Measurements from ENCODE around the gene RIPOR3.
"Not testable (repeated sequence)": the region's sequence is repeated elsewhere in the genome, so short reads cannot be mapped to it uniquely, and the experiment has no call there.

The RIPOR3 gene

DNA sequence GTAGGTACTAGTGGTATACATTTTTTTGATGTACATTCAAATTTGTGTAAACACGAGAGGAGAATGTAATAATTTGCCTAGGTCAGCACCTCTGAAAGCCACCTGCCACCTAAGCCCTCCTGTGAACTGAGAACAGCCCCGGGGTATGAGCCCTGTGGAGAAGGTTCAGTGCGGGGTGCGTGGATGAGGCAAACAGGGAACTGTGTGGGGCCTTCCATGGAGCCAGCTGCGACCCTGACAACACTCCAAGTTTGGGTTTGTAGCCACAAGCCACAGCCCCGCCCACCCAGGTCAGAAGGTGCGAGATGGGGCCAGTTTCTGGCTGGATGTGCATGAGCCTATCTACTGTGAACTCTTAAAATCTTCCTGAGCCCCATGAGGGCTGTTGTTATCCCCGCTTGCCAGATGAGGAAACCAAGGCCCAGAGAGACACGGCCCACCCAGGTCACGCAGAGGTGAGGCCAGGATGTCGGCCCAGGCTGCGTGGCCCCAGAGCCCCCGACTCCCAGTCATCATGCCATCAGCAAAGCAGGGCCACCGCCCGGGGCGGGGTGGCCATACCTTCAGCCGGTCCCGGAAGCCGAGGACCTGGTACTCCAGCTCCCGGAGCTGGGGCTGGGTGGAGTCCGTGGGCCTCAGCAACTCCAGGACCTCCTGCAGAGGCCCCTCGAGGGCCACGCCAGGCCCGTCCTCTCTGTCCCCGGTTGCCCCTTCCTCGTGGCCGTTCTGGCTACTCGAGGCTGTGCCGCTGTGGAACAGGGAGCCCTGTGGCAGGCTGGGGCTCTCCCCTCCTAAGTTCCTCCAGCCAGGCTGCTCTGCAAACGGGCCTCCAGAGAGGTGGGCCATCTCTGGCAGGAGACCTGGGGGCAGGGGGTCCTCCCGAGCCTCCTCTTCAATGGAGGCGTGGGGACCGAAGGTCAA, 89.6 kb downstream of the RIPOR3 start:
- DNase-seq: no peak

DNA sequence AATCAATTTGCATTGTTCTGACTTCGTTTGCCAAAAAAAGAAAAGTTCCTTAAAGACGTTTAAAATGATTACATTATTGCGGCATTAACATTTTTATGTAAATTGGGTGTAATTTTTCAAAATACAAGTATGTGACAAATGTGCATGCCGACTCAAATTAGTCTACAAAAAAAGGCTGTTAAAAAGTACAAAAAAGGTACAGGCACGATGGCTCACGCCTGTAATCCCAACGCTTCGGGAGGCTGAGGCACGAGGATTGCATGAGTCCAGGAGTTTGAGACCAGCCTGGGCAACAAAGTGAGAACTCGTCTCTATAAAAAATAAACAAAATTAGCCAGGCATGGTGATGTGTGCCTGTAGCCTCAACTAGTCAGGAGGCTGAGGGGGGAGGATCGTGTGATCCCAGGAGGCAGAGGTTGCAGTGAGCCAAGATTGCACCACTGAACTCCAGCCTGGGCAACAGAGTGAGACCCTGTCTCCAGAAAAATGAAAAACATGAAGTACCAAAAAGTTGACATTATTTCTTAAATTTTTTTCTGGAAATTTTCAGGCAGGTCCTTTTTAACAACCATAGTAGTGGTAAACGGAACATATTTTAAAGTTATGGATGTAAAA, 91.0 kb downstream of the RIPOR3 start:
- DNase-seq: no peak

DNA sequence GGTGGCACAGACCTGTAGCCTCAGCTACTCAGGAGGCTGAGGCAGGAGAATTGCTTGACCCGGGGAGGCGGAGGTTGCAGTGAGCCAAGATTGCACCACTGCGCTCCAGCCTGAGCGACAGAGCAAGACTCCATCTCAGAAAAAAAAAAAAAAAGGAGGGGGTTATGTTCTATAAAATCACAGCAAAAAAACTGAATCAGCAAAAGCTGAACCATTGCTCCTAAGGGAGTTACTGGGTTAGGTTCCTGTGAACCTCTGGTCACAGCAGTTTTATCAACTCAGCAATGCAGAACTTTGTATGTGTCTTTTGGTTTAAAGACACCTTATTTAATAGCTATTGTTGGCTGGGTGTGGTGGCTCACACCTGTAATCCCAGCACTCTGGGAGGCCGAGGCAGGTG, 92.6 kb downstream of the RIPOR3 start:
- DNase-seq: not testable (repeated sequence)

DNA sequence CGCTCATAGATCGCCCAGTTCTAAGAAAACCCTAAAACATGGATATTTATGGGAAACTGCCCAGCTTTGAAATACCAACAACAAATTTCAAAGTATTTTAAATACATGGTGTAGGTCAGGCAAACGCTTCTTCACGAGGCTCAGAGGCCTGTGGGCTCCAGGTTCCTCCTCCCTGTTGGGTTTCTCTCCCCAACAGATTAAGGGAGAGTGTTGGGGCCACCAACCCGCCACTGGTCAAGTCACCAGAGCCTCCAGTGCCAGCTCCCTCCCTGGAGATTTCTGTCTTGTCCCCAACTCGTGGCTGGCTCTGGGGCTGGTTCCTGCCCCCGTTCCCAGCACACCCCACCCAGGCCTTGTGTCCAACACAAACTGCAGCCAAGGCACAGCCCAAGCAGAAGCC, 93.3 kb downstream of the RIPOR3 start:
- DNase-seq: no peak

DNA sequence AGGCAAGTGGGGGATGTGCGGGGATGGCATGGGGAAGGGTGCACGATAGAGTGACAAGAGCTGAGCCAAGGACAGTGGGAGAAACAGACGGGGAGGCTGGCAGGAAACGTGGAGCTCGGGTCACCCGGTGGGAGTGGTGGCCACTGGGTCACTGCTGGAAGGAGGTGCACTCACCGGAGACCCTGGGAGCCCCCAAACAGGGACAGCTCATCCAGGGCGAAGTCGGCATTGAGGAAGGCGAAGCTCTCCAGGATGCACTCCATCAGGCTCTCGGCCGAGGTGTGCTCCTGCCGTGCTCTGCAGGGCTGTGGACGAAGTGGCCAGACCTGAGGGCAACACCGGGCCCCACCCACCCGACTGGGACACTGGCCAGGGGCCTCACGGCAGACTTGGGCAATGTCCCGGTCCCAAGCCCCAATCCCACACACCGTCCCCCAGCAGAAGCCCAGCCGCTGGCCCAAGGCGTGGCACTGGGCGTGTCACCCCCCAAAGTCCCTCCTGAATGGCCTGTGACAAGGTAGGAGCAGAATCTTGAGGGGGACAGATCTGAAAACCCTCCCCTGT, 93.9 kb downstream of the RIPOR3 start:
- DNase-seq: no peak

DNA sequence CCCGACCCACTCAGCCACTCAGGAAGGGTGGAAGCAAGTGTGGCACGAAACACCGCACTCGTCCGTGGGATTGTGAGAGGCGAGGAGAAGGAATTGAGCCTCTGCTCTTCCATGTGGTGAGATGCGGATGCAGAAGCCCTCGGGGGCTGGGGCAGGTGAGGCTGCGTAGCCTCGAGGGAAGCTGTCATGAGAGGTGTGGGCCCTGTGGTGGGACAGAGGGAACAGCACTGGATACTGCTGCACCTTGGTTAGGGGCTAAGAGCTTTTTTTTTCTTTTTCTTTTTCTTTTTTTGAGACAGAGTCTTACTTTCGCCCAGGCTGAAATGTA, 94.7 kb downstream of the RIPOR3 start:
- DNase-seq: no peak

DNA sequence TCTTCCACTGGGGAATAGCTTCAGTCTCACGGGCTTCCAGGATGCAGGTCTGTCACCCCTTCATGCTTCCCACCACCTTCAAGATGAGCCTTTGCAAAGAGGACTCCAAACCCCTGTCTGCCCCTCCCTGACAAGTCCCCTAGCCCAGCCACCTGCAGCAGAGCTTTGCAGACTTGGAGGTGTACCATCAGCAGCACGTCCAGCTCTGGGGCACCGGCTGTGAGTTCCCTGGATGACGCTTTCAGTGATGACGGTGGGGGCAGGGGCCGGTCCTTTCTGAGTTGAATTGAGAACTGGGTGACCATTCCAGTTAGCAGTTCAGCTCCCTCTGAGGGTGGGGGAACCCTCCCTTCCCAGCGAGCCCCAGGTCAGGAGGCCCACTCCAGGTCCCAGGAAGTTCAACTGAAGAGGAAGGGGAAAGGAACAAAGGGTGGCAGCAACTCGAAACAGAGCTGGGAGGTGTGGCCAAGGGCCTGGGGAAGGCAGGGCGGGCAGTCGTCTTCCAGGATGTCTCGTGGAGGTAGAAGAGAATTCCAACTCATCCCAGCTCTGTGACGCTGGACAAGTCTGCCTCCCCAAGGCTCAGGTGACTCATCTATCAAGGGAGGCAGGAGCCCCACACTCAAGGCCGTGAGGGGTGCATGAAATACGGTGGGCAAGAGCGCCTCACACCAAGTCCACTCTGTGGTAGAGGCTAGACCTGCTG, 95.2 kb downstream of the RIPOR3 start:
- no peak for DNase-seq

DNA sequence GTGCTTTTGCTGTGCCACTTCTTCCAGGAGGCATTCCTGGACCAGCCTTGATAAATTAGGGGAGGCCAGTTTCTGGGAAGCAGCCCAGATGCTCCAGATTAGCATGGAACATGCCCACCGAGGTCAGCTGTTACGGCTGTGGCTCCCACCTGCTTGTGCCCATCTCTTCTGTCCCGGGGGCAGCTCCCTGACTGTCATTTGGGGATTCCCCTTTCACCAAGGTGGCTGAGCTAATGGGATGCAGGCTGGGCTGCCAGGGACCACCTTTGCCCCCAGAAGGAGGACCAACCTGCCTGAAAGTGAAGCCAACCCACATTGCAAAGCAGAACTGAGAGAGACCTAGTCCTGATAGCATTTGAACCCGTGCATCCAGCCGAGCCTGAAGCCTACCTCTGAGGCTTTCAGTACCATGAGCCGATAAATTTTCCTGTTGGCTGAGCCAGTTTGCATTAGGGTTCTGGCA, 95.9 kb downstream of the RIPOR3 start:
- no peak for DNase-seq

DNA sequence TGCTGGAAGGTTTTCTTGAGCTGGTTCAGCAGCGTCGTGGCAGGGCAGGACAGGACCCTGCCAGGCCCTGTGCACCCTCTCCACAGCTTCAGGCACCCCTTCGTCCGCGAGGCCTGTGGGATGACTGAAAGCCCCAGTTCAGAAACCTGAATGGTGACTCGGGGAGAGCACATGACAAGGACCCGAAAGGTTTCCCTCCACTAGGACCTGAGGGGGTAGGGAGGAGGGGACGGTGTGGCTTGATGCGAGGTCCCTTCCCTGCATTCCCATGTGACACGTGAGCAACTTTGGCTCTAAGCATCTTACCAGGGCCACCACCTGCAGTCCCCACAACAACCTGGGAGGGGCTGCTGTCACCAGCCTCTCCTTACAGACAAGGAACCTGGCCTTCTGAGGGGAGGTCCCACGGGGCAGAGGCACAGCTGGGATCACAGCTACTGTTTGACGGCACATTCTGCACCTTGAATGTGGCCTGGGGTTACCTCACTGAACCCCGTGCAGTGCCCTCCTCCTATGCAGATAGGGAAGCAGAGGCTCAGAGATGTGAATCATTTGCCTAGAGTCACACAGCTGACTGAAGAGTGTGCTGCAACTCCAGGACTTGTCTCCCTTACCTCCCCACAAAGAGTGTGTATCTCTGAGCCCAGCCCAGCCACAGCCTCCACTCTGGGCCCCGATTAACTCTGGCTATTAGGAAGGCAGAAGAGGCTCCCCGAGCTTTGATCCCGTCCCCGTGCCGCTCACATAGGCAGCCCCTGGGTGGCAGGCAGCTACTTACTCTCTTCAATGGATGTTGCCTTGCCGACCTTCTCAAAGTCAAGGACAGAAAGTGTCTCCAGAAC, 96.5 kb downstream of the RIPOR3 start:
- DNase-seq: no peak

DNA sequence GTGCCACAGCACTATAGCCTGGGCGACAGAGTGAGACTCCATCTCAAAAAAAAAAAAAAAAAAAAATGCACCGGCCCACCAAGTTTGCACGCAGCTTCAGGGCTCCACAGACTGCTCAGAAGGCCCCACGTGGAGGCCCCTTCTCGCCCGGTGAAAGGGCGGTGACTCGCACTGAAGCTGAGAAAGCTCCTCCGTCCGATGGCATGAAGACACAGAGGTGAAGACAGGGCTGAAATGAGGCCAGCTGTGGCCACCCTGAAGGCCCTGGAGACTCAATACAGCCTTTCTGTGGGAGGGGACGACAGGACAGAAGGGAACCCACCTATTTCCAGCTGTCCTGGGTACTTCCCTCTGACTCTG, 97.1 kb downstream of the RIPOR3 start:
- DNase-seq: no peak

DNA sequence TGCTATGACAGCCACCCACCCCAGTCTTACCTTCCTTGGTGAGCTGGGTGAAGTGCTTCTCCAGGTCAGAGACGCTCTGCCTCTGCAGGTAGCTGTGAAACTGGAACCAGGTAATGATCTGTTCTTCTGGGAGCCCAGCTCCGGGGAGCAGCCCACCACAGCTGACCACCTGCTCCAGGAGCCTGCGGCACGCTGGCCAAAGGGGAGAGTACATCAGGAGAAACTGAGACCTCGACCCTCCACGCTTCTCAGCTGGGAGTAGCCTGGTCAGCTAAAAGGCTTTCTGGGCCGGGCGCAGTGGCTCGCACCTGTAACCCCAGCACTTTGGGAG, 98.4 kb downstream of the RIPOR3 start:
- no peak for DNase-seq

DNA sequence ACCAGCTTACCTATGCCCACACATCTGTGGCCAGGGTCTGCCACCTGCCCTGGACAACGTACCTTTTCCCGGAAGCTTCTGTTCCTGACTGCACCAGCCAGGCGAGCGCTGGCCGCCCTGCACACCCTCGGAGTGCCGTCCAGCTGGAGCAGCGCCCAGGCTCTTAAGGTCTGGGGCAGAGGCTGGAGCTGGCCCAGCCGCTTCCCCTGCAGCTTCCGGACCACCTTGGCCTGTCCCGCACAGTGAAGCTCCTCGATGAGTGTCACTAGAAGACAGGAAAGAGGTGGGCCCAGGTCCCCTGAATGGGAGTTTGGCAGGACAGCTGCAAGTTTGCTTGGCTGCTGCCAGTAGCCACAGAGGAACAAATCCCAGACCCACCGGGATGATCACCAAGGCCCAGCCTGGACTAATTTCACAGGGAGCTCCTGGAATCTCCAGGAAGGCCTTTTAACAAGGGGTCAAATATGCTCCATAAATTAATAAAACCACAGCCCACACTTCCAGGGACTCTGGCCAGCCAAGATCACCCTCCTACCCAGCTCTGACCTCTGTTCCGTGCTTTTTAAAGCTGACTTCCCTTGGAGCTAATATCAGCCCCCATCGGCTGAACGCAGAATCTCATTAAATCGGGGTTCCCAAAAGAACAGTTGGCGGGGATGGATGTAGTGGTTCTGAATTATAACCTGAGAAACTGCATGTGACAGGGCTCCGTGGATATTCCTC, 98.9 kb downstream of the RIPOR3 start:
- DNase-seq: no peak

DNA sequence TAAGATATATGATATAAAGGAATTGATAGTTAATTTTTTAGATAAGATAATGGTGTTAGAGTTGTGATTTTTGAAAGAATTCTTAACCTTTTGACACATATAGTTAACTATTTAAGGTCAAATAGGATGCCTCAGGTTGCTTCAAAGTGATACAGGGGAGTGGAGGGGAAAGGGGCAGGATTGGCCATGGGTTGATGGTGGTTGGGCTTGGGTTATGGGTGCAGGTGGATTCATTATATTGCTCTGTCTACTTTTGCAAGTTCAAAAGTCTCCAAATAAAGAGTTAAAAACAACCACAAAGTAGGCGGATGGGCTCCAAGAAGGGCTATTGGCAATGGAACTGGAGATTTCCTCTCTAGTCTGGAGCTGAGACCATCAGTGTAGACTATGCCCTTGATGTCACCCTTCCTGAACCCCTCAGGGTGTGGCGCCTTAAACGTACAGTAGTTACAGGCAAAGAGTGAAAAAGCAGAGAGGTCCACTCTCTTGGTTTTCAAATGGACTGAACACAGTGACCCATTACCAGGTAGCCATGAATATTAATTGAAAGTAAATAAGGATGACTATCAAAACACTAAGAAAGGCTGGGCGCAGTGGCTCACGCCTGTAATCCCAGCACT, 100.0 kb downstream of the RIPOR3 start:
- no peak for DNase-seq

DNA sequence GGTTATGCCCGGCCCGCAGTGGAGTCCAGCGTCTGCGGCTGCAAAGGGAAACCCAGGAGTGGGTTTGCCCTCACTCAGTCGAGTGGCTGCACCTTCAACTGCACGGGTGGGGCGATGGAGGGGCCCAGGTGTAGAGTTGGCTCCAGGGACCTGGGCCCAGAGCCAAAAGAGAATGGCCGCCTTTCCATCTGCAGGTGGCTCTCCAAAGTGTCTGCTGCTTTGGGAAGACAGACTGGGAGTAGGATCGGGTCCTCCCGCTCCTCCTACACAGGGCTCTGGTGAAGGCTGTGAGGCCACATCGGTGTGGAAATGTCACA, 101.0 kb downstream of the RIPOR3 start:
- no peak for DNase-seq

DNA sequence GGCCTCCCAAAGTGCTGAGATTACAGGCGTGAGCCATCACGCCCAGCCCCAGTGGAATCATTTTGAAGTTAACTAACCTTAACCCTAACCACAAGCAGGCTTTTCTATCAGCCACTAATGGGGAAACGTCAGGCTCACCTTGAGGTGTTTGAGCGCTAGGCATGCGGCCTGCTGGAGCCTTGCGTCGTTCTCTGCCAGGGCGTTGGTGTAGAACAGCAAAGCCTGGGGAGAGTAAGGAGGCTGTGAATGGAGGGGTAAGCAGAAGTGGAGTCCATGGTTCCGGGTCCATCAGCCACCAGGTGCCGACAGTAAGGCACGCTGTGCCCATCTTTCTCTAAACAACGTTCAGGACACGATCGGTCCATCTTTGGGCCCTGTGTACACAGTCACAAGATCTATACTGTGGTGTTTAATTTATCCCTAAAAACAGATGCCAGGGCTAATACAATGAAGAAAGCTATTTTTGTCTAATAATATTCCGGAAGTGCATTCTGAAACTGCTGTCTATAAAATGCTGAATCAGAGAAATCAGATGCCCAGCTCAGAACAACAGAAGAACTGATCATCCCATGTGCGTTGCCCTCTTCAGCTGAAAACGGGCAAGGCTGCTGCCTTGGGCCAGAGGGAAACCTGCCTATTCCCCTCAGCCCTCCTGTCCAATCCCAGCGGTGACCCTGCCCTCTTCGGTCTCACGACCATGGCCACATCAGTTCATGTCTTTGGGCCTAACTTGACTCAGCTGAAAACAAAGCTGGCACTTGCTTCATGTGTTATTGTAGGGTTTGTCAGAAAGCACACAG, 101.6 kb downstream of the RIPOR3 start:
- no peak for DNase-seq

DNA sequence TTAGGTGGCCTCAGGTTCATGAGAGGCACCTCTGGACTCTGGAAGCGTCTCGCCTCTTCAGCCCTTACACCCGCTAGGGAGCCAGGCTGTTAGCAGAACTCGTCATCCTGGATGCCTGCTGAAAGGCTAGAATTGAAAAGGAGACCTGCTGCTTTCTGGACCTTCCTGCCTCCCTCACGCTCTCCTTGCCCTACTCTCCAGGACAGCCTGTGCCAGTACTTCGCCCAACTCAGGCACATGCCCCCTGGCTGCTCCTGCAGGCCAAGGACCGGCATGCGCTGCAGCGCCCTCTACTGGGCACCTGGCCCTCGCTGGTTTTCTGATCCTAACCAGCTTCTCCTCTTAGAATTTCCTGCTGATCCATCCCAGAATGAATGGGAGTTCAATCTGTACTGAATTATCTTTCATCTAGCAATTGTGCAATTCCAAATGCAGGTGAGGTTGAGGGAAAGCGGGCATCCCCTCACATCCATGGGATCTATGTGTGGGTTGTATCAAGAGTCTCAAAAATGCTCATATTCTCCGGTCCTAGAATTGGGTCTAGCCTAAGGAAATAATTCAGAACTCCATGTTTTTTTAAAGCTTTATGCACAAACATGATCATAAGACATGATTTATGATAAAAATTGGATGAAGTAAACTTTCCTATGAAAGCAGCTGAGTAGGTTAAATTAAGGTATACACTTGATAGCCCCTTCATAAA, 103.2 kb downstream of the RIPOR3 start:
- DNase-seq: peak; percentile 68

DNA sequence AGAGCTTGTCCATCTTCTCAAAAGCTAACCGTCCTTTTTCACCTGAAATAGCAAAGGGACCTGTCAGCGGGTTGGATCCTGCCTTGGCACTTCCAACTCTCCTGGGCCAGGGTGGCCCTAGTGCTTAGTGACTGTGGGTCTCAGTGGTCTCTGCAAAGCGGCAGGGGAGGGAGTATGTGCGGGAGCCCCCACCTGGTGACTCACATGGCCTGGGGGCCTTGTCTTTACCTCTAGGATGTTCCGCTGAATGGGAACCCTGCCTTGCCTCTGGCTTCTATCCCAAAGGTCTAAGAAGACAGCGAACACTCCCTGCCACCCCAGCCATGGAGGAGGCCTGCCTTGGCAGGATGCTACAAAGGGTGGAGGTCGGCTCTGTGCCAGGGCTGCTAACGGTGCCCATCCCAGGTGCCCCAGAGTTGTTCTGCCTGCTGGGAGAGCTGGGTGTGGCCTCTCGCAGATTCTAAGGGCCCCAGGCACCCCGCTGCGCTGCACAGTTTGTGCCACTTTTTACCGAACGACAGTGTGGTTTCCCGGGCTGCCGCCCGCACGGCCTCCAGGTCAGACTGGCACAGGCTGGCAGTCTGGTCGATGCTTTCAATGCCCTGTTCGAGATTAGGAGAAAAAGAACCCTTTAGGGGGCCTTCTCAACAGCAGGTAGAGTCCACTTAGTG, 103.9 kb downstream of the RIPOR3 start:
- DNase-seq: no peak

DNA sequence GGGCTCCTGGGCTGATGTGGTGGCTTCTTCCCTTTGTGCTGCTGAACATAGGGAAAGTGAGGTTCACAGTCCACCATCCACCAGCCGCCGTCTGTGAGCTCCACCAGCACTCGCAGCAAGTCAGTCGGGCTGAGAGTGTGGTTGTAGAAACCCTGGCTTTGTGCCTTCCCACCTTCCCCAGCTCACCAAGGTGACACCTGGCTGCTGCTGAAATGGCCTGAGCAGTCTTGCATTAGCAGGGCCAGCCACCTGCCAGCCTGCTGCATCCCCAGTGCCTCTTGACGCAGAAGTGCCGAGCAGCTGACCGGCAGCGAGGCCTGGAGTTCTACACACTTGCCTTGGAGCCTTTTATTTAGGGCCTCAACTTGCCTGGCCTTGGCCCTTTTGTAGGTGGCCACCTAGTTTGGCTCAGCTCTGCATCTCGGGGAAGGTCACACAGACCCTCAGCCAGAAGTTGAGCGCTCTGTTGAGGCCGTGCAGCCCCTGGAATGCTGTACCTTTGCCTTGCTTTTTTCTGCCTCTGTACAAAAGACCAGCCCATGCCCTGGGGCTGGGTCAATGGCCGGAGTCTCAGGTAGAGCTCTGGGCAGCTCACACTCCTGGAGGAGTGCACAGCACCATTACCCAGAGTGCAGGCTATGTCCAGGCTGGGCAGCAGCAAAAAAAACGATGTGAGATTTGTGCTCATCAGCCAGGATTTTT, 104.7 kb downstream of the RIPOR3 start:
- DNase-seq: no peak

DNA sequence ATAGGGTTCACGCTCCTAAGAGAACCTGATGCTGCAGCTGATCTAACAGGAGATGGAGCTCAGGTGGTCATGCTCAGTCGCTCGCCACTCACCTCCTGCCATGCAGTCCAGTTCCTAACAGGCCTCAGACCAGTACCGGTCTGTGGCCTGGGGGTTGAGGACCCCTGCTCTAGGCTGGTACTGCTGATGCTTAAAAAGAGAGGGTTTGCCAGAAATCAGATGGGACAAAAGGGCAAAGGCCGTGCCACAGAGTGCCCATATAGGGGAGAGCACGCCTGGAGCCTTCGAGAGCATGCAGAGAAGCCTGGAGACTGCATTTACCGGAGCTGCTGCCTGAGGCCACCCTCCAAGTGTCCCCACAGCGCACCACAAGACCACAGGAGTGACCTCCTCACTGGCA, 105.7 kb downstream of the RIPOR3 start:
- no peak for DNase-seq
